ENCODE data around the gene ADARB1. TPM values are rescaled to one million over a fixed set of nuclear protein-coding genes. Genes with fewer than 3 reads are reported as not detected.
A peak's percentile ranks its signal among the peaks of the same experiment; 100 is the strongest.

Gene ADARB1
- polyA plus RNA-seq, 3 donors, result 0.40 to 2.6 (median 1.0) TPM

DNA sequence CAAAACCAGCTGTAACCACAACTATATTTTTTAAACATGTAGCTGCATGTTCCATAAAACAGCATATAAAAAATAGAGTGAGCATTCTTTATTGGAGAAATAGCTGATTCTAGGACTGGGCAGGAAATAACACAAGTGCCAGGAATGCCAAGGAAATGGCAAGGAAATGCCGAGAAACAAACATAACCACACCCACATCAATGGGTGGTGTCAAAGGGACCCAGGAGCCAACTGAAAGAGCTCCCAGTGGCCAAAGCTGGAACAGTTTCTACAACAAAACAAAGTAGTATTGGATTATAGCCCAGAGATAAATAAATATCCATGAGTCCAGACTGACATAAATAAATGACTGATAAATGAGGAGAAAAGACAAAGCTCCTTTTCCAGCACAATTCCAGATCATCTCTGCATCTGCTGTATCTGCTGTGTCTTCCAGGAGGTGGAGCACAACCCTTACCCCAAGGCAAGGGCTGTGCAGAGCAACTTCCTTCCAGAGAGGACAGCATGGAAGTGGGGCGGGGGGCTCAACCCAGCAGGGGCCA lies 28.1 kb downstream of the ADARB1 start:
- Histone ChIP-seq H3K36me3 (replicated peaks in 1 of 2; ENCODE audit: control insufficient read depth in 1 of 2, insufficient read depth in 2 of 2, low read length in 2 of 2) (no peaks in the 10 kb centered on the region), H3K9me3 (replicated peaks in 1 of 2; ENCODE audit: control insufficient read depth in 1 of 2, insufficient read depth in 1 of 2, low read length in 2 of 2) (no peaks in the 10 kb centered on the region), H2AFZ (ENCODE audit: insufficient read depth, low read depth, low read length, poor library complexity, severe bottlenecking) (no peak overlapping the region), H3K27me3 (ENCODE audit: control insufficient read depth in 2 of 2, insufficient read depth in 2 of 2, low read length in 2 of 2) (no peaks in the 10 kb centered on the region), H3K79me2 (ENCODE audit: insufficient read depth, low read length) (no peaks in the 10 kb centered on the region), H3K9ac (ENCODE audit: insufficient read depth, low read length, poor library complexity, severe bottlenecking) (no peak overlapping the region), H3K27ac (ENCODE audit: low read depth in 1 of 2, low read length in 2 of 2) (no peak overlapping the region), H3K4me1 (ENCODE audit: control insufficient read depth in 1 of 2, insufficient read depth in 2 of 2, low read length in 2 of 2) (peaks cover 0 to 4% of the 10 kb centered on the region in 2 donors), H4K20me1 (ENCODE audit: insufficient read depth, low read length) (no peaks in the 10 kb centered on the region), H3K4me3 (replicated peaks in 1 of 3; ENCODE audit: low read depth in 2 of 3, low read length in 3 of 3) (no peak overlapping the region), H3K4me2 (replicated peaks; ENCODE audit: extremely low read depth, low read length, poor library complexity, severe bottlenecking) (no peak overlapping the region)
- peaks cover 18% of the 10 kb centered on the region for H3K4me1 Mint-ChIP-seq
- intact Hi-C loops (cut with micrococcal nuclease), result no loop called here
- peaks cover 0 to 5% (median 1%) of the 10 kb centered on the region in 3 donors for H3K27me3 Mint-ChIP-seq (ENCODE audit: low read depth in 3 of 3)
- WGBS (ENCODE audit: insufficient coverage), result no CpG with 5 or more reads among the region's 2 CpGs
- no peak for DNase-seq
- H3K4me3 Mint-ChIP-seq, result no peak overlapping the region
- H3K27ac Mint-ChIP-seq, result no peak overlapping the region
- TF ChIP-seq, protein P1, sequence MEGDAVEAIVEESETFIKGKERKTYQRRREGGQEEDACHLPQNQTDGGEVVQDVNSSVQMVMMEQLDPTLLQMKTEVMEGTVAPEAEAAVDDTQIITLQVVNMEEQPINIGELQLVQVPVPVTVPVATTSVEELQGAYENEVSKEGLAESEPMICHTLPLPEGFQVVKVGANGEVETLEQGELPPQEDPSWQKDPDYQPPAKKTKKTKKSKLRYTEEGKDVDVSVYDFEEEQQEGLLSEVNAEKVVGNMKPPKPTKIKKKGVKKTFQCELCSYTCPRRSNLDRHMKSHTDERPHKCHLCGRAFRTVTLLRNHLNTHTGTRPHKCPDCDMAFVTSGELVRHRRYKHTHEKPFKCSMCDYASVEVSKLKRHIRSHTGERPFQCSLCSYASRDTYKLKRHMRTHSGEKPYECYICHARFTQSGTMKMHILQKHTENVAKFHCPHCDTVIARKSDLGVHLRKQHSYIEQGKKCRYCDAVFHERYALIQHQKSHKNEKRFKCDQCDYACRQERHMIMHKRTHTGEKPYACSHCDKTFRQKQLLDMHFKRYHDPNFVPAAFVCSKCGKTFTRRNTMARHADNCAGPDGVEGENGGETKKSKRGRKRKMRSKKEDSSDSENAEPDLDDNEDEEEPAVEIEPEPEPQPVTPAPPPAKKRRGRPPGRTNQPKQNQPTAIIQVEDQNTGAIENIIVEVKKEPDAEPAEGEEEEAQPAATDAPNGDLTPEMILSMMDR (IDR thresholded peaks at IDR 0.05), result peak; percentile 25
- no peaks in the 10 kb centered on the region for H3K36me3 Mint-ChIP-seq
- H3K9me3 Mint-ChIP-seq, result no peaks in the 10 kb centered on the region

DNA sequence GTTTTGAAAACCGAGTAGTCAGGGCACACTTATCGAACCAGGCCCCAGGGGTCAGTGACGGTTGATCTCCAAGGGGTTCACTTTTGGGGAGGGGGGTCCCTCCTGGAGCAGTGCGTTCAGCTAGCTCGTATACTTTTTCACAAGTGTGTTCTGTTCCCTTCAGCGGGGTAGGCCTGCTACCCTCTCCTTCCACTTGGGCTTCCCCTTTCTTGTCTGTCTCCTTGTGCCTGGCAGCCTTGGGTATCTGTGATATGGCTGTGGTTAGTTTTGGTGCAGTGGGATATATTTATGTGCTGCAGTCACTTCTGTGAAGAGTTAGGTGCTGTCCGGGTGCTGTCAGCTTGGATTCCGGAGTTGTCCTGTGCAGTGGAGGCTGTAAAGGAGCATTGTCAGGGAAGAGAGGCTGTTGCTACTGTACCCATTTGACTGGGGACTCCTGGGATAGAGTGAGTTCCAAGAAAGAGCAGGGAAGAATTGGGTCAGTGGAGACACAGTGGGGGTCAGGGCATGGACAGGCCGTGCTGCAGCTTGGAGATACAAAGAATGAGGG lies 29.7 kb downstream of the ADARB1 start:
- WGBS (ENCODE audit: insufficient coverage), result 26% methylated on average over 2 of the region's 9 CpGs
- Mint-ChIP-seq H3K4me1 (peaks cover 19% of the 10 kb centered on the region), H3K4me3 (no peak overlapping the region), H3K27me3 (ENCODE audit: low read depth in 3 of 3) (peaks cover 0 to 5% (median under 1%) of the 10 kb centered on the region in 3 donors), H3K27ac (peak overlapping the region in 3 of 7 donors; percentile 3 to 49 (median 30)), H3K36me3 (no peaks in the 10 kb centered on the region), H3K9me3 (no peaks in the 10 kb centered on the region)
- no peaks in the 10 kb centered on the region for H3K9me3 ChIP-seq (replicated peaks in 1 of 2; ENCODE audit: control insufficient read depth in 1 of 2, insufficient read depth in 1 of 2, low read length in 2 of 2)
- H3K9ac ChIP-seq (ENCODE audit: insufficient read depth, low read length, poor library complexity, severe bottlenecking), result no peak overlapping the region
- H3K36me3 ChIP-seq (replicated peaks in 1 of 2; ENCODE audit: control insufficient read depth in 1 of 2, insufficient read depth in 2 of 2, low read length in 2 of 2), result no peaks in the 10 kb centered on the region
- TF ChIP-seq, protein P1 (IDR thresholded peaks at IDR 0.05), result no peak
- no peaks in the 10 kb centered on the region for H3K27me3 ChIP-seq (ENCODE audit: control insufficient read depth in 2 of 2, insufficient read depth in 2 of 2, low read length in 2 of 2)
- no peak overlapping the region for H3K4me3 ChIP-seq (replicated peaks in 1 of 3; ENCODE audit: low read depth in 2 of 3, low read length in 3 of 3)
- no peaks in the 10 kb centered on the region for H4K20me1 ChIP-seq (ENCODE audit: insufficient read depth, low read length)
- intact Hi-C loops (cut with micrococcal nuclease), result no loop called here
- H3K4me1 ChIP-seq (ENCODE audit: control insufficient read depth in 1 of 2, insufficient read depth in 2 of 2, low read length in 2 of 2), result peaks cover 4 to 7% of the 10 kb centered on the region in 2 donors
- DNase-seq, result no peak
- no peaks in the 10 kb centered on the region for H3K79me2 ChIP-seq (ENCODE audit: insufficient read depth, low read length)
- no peak overlapping the region for H2AFZ ChIP-seq (ENCODE audit: insufficient read depth, low read depth, low read length, poor library complexity, severe bottlenecking)
- H3K4me2 ChIP-seq (replicated peaks; ENCODE audit: extremely low read depth, low read length, poor library complexity, severe bottlenecking), result no peak overlapping the region
- H3K27ac ChIP-seq (ENCODE audit: low read depth in 1 of 2, low read length in 2 of 2), result no peak overlapping the region

All from CD14-positive monocyte (primary cell).